HG03521 (cell line): ENCODE measurements around the gene HOXD1.

ENCODE experiments used
- ATAC-seq: cut with Tn5 transposase; IDR thresholded peaks from one replicate; pipeline ENCODE4 v1.9.1; 2021; ENCODE audit warnings: mild to moderate bottlenecking, moderate library complexity; ENCODE audit not compliant: unreplicated experiment

The HOXD1 gene

DNA sequence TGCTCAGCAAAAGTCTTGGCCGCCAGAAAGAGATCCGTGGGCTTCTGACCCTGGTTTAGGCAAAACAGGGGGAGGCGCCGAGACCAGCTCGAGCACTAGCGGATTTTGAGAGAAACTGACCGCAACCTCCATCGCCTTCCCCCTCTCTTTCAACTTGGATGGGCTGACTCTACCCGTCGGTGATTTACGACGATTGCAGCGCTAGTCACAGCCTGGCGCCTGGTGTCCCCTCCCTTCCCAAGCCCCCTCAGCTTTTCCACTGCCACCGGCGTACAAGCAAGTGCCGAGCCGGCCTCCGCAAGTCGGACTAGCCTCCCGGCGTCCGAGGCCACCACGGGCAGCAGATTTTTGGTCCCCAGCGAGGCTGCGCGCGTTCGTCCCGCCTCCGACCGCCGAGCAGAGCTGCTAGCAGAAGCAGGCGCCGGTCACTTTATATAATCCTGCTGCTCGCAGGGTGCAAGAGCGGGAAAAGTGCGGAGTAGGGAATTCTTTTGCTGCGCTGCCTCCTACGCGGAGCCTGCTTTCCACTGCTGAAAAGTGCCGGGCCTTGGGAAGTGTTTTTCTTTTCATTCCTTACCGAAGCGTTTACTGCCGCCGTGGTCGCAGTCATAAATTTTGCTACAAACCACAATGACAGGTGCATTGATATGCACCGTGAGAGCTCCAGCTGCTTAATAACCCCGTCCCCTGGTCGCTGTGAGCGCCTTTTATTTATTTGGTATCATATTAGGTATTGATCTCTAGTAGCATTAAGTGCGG lies 23.7 kb upstream of the HOXD1 start:
- no peak for ATAC-seq

DNA sequence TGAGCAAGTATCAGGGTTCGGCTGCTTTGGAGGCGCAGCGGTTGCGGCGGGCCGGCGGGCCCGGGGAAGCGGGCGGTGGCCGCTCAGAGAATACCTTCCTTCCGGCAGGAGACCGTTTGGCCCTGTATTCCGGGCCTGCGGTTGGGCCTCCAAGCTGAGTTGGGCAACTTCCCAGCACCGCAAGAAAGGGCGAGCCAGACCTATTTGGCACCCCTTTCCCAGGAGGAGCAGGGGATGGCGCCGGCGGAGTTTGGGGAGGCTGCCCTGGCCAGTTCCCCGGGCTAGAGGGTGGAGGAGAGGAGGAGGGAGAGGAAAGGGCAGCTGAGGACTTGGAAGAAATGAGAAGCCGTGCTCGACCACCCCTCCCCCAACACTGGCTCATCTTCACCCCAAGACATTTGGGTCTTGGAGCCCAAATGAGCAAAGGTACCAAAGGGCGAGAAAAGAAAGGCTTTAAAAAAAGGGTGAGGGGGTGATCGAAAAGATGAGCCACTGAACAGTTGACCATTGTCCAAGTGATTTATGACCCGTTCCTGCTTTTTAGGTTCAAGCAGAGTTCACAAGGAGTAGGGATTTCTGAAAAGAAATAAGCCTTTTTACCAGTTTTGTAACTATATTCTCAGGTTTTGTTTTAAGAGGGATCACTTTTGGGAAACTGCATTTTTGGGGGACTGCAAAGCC lies 23.0 kb upstream of the HOXD1 start:
- ATAC-seq: no peak

DNA sequence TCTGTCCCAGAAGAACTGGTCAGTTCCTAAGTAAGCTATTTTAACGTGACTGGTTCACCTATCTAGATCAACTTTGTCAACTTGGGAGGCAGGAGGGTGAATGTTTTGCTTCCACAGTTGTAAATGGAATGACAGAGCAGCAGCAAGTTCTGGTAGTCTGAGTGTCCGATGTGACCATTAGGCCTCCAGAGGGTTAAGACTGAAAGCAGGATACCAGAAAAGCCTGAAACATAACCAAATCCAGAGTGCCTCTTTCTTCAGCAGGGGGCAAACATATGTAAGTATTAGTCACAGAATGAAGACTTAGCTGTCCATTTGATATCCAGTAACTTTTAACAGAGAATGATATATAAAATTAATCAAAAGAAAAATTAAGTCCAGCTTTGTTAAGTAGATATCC lies 22.2 kb upstream of the HOXD1 start:
- ATAC-seq: no peak

DNA sequence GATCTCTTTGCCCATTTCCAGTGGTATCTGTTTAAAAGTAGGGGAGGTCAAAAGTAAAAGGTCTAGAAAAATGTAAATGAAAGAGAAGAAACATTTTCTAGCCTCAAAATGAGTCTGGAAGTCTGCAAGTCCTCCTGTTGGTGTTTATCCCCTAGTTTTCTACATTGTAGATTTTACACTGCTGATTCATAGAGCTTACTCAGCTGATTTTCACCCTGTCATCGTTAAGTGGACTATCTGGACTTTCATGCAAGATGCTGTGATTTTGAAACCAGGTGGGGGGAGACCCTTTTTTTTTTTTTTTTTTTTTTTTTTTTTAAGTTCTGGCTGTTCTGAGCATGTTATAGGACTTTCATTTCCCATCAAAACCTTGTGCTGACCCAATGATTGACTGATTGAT lies 21.1 kb upstream of the HOXD1 start:
- ATAC-seq: no peak

DNA sequence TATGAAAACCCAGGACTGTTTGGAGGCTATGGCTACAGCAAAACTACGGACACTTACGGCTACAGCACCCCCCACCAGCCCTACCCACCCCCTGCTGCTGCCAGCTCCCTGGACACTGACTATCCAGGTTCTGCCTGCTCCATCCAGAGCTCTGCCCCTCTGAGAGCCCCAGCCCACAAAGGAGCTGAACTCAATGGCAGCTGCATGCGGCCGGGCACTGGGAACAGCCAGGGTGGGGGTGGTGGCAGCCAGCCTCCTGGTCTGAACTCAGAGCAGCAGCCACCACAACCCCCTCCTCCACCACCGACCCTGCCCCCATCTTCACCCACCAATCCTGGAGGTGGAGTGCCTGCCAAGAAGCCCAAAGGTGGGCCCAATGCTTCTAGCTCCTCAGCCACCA lies 19.3 kb upstream of the HOXD1 start:
- ATAC-seq: no peak

DNA sequence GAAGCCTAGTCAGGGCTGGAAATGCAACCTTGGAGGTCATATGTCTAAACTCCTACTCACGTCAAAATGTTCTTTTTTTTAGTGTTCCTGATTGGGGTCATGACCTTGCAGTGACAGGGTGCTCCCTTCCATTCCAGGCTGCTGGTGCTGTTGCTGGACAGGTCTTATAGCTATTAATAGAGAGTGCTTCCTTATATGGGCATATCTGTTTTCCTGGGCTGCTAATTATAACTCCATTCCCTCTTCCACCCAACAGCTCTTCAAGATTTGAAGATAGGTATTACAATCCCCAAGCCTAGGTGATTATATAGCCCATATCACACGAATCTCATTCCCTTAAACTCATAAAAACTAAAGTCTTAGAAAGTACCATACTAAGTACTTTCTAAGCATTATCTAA lies 18.8 kb upstream of the HOXD1 start:
- ATAC-seq: no peak

DNA sequence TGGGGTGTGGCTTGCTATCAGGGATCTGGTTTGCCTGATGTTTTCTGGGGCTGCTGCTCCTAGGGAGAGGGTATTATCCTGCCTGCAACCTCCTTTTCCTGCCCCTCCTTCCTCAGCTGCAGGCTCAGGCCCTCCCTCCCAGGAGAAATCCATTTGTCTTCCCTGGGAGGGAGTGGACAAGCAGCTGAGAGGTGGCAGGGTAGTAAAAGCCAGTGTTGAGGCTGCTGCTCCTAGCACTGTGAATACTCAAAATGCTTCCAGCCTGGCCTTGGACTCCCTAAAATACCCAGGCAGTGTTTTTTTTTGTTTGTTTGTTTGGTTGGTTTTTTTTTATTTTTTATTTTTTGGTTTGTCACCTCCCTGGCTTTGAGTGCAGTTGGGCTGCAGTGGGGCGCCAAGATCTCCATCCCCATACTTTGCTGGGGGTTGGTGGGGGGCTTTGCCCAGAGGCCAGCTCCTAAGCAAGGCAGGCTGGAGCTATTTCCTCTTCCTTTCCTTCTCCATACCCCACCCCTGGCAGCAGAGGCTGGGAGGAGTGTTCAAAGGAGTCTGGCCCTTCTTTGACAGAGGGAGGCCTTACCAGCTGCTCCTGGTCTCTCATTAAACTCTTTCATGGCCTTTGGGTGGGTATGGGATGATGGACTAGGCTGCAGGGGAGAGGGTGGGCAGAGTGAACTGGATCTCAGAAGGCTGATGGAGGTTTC lies 17.7 kb upstream of the HOXD1 start:
- ATAC-seq: no peak

DNA sequence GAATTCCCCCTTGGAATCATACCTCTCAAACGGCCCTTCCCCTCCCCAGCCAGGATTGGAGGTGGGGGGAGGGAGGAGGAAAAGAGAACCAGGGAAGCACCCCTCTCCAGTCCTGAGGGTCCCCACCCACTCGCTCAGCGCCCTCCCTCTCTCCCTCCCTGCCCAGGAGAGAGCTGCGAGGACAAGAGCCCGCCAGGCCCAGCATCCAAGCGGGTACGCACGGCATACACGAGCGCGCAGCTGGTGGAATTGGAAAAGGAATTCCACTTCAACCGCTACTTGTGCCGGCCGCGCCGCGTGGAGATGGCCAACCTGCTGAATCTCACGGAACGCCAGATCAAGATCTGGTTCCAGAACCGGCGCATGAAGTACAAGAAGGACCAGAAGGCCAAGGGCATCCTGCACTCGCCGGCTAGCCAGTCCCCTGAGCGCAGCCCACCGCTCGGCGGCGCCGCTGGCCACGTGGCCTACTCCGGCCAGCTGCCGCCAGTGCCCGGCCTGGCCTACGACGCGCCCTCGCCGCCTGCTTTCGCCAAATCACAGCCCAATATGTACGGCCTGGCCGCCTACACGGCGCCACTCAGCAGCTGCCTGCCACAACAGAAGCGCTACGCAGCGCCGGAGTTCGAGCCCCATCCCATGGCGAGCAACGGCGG lies 17.0 kb upstream of the HOXD1 start:
- ATAC-seq: no peak

DNA sequence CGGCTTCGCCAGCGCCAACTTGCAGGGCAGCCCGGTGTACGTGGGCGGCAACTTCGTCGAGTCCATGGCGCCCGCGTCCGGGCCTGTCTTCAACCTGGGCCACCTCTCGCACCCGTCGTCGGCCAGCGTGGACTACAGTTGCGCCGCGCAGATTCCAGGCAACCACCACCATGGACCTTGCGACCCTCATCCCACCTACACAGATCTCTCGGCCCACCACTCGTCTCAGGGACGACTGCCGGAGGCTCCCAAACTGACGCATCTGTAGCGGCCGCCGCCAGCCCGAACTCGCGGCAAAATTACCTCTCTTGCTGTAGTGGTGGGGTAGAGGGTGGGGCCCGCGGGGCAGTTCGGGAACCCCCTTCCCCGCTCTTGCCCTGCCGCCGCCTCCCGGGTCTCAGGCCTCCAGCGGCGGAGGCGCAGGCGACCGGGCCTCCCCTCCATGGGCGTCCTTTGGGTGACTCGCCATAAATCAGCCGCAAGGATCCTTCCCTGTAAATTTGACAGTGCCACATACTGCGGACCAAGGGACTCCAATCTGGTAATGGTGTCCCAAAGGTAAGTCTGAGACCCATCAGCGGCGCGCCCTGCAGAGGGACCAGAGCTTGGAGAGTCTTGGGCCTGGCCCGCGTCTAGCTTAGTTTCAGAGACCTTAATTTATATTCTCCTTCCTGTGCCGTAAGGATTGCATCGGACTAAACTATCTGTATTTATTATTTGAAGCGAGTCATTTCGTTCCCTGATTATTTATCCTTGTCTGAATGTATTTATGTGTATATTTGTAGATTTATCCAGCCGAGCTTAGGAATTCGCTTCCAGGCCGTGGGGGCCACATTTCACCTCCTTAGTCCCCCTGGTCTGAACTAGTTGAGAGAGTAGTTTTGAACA lies 16.2 kb upstream of the HOXD1 start:
- no peak for ATAC-seq

DNA sequence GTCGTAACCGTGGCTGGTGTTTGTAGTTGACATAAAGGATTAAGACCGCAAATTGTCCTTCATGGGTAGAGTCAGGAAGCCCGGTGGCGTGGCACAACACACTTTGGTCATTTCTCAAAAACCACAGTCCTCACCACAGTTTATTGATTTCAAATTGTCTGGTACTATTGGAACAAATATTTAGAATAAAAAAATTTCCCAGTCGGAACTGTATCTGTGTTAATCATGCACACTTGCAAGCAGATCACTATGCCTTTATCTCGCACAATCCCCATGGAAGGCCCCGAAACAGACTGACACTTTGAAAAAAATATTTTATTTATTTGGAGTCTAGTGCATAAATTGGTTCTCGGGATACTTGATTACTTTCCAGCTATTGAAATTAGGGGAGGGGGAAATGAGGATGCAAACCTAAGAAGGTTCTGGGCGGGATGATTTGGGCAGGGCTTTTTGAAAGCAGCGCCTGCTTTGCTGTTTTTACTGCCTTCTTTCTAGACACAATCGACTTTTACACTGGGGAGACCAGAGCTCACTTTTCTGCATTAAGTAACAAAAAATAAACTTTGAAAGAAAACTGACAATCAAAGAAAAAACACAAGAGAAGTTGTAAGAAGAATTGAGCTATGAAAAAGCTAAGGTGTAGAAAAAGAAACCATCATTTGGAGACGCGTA lies 15.4 kb upstream of the HOXD1 start:
- ATAC-seq: no peak

DNA sequence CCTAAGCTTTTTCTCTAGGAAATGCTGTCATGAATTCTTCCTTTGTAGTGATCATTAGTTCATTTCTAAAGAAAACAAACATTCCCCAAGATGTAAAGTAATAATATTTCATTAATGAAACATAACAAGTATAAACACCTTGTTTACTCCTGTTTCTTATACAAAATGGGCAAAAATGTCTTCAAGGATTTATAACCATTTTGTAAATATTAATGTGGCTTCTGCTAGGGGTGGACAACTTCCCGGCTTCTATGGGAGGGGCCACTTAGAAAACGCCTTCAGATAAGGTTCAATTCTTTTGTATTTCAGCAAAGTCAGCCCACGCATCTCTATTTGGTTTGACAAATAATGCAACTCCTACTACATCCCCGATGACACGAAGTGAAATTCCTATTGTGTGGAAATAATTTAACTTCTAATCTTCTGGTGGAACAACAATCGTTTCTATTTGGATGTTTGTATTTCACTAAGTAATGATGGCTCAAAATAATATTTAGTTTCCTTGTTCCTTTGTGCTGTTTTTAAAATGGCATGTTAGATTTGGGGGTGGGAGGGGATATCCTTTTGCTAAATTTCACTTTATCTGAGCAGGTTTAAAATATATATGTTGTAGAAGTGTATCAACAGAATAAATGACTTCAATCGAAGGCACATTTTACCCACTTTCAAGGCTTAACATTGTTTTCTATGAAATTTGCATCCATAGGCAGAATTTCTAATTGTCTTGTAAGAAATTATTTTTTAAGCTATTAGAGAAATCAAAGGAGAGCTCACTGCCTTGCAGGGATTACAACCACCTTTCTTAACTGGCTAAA lies 14.7 kb upstream of the HOXD1 start:
- no peak for ATAC-seq

DNA sequence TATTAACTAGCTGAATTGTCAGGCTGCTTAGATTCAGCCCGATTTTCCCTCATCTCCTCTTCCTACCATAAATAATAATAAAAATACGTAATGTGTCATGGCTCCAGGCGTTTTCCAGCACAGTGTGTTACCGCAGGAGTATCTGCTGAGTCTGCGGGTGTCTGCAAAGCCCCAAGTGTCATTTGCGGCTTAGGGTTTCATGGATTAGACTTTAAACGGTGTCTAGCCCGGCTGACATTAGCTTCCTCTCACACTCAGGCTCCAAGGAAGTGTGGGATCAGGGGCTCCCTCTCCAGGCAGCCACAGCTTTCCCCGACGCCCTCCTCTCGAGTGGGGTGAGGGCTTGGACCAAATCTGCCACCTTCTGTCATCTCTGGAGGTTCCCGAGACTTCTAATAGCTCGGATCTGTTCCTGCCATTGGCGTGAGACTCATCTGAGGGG lies 14.1 kb upstream of the HOXD1 start:
- ATAC-seq: no peak

DNA sequence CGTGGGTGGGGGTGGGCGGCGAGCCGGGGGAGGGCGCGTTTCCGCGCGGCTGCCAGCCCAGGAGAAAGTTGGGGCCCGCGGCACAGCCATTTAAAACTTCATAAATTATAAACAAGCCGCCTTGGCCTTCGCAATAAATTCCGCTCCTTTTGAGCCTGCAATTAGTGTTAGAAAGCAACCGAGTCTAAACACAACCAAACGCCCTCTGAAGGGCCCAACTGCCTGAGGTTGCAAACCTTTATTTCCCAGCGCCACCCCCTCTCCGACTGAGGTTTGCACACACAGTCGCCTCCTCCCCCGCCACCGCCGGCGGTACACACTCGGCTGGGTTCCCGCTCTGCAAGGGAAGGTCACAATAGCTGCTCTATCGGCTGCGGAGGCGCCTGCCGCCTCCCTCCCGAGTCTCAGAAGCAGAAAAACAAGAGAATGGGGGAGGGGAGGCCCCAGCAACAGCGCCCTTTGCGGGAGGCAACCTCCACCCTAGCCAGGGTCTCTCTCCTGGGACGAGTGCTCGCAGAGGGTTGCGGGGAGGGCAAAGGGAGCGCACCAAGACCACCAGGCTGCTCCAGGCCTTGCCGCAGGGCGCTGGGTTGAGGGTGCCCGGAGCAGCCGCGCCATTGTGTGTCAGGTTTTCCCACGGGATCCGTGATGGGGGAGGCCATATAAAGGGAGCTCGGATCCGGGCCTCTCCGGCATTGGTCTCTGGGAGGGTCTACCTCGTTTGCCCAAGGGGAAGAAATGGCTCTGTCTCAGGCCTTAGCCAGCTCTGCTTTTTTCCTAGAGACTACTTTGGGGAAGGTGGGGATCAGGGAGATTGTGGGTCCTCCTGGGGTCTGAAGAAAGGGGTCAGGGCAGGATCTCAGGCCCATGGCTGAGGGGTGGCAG lies 13.4 kb upstream of the HOXD1 start:
- no peak for ATAC-seq

DNA sequence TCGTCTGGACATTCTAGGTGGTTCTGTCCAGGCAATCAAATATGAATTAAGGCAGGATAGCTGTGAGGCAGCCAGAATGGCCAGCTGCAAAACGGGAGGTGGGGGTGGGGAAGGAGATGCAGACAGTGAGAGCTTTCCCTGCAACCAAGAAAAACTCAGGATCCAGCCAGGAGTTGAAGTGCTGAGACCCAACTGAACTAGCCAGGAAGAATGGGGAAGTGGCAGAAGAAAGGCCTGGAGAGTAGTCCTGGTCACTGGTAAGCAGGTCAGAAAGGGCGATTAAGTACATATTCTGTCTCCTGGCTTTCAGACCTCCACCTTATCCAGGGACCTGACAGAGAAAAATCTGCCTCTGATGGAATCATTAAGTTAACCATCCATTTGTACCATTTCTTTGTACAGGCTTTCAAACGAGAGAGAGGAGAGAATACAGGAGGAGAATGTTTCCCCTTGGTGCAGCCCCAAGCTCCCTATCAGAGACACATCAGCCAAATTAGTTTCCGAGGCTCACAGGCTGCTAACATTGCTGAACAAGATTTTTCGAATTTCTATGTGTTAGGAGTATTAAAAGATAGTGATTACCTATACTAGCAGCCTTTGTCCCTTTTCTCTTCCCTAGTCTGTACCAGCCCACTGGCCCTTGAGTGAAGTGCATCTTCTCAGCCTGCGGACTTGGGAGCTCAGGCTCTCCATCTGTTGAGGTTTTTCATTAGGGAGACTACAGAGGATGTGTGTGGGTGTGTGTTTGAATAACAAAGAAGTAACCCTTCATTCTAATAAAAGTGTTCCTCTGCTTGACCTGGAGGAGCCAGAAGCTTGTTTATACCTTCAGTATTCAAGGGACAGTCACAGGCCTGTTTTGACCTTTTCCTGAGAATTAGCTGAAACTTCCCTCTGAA lies 12.5 kb upstream of the HOXD1 start:
- ATAC-seq: no peak

DNA sequence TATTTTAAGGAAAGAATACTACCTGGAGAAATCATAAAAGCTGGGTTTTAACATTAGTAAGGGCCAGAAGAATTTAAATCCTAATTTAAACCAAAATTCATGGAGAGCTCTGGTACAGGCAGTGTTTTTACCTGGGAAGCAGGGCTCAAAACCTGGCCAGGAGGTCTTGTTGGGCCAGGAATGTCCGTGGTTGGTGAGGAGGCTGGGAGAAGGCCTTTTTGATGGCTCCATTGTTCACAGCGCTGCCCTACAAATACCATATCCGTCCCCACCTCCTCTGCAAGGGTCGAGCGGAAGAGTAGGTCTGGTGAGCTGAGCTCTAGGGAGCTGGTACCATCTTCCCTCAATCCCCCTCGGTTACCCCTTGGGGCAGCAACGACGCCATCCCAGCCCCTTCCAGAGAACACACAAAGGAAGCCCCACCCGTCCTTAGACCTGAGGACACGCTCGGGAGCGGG lies 10.9 kb upstream of the HOXD1 start:
- ATAC-seq: no peak

DNA sequence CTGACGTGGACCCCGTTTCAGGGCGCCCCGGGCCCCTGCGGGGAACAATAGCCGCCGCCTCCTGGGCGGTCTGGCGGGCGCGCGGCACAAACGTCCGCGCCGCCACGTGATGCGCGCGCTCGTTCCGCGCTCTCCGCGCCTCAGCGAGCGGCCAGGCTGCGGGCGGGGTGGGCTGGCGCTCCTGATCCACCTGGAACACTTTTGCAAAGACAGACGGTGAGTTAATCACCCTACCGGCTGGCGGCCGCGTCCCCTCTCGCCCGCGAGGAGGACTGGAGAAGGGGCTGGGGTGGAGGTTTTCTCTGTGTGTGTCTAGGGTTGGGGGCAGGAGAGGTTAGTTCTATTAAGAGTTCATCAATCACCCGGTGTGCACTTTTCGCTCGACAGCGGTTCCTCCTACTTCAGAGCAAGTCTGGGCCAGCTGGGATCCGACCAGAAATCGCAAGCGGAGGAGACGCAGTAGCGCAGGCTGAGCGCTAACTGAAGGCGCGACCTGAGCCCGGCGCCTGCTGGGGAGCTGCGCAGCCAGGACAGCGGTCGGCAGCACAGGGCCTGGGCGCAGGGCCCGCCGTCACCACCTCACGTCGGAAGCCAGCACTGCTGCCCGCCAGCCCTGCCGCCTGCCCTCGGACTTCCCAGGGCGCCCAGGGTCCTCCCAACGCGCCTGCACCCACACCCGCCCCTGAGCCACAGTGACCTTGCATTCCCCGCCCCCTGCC lies 10.3 kb upstream of the HOXD1 start:
- no peak for ATAC-seq
